K562 (cell line): ENCODE data around the gene TMEM252. TPM values are rescaled to one million over a fixed set of nuclear protein-coding genes. Genes with fewer than 3 reads are reported as not detected.

Source experiments
- AFF1 ChIP-seq, 2 experiments: fragments of 450-650 bp; IDR thresholded peaks; 2 replicates each; pipeline ENCODE4 v1.6.1; 2018; ENCODE audit warnings: mild to moderate bottlenecking in 2 of 2, low read depth in 1 of 2; ENCODE audit not compliant: partially characterized antibody in 2 of 2
- BRF1 ChIP-seq: IDR thresholded peaks from 3 replicates; pipeline ENCODE4 v1.6.1; 2011; ENCODE audit warnings: borderline replicate concordance, mild to moderate bottlenecking; ENCODE audit not compliant: insufficient read length; ENCODE audit errors: extremely low read depth
- CCAR2 ChIP-seq: fragments of 200-400 bp; formaldehyde crosslinking; IDR thresholded peaks from 2 replicates; pipeline ENCODE4 v1.6.1; 2017; ENCODE audit warnings: mild to moderate bottlenecking, low read depth, low read length
- DPF2 ChIP-seq: fragments of 450-650 bp; IDR thresholded peaks from 2 replicates; pipeline ENCODE4 v1.6.1; 2016
- FOXM1 ChIP-seq, 2 experiments: fragments of 450-650 bp in 1 of 2; sonication (generic) in 1 of 2; formaldehyde crosslinking in 1 of 2; IDR thresholded peaks; 2 replicates each; pipeline versions ENCODE4 v1.6.1 to v1.9.0; 2017 to 2022; ENCODE audit warnings: low read depth in 2 of 2, mild to moderate bottlenecking in 2 of 2, missing genetic modification reagents in 1 of 2, moderate library complexity in 1 of 2
- HBP1 ChIP-seq: fragments of 450-650 bp; formaldehyde crosslinking; IDR thresholded peaks from 2 replicates; pipeline ENCODE4 v1.4.0; 2022; ENCODE audit warnings: missing genetic modification characterization
- HDAC3 ChIP-seq: fragments of 450-650 bp; IDR thresholded peaks from 2 replicates; pipeline ENCODE4 v1.6.1; 2018; ENCODE audit warnings: borderline replicate concordance, mild to moderate bottlenecking, moderate library complexity; ENCODE audit not compliant: partially characterized antibody
- JUND ChIP-seq, 2 experiments: IDR thresholded peaks; 2 replicates in 1 of 2; 3 replicates in 1 of 2; pipeline ENCODE4 v1.6.1; 2011; ENCODE audit warnings: borderline replicate concordance in 2 of 2, low read depth in 2 of 2, low read length in 2 of 2, improper control_type of control experiment in 1 of 2, missing biosample characterization in 1 of 2, missing genetic modification characterization in 1 of 2, missing genetic modification reagents in 1 of 2
- PKNOX1 ChIP-seq: fragments of 450-650 bp; IDR thresholded peaks from 2 replicates; pipeline ENCODE4 v1.6.1; 2016
- RBM14 ChIP-seq: fragments of 200-400 bp; formaldehyde crosslinking; IDR thresholded peaks from 2 replicates; pipeline ENCODE4 v1.6.1; 2018; ENCODE audit warnings: low read depth, mild to moderate bottlenecking, low read length, moderate library complexity, borderline replicate concordance; ENCODE audit not compliant: insufficient read depth
- REST ChIP-seq, 2 experiments: fragments of 450-650 bp; formaldehyde crosslinking in 1 of 2; IDR thresholded peaks; 2 replicates each; pipeline versions ENCODE4 v1.4.0 to v1.6.1; 2014 to 2020; ENCODE audit warnings: mild to moderate bottlenecking in 2 of 2, borderline replicate concordance in 1 of 2, low read depth in 1 of 2
- polyA plus RNA-seq, 8 experiments: library from polyadenylated mRNA; depleted of rRNA in 4 of 8; stranded (reverse) in 5 of 8; unstranded in 3 of 8; fragments of >200 nt; fragmentation: Nextera tagmentation in 2 of 8; fragmentation: Illumina TruSeq in 1 of 8; extraction: Ambion mirVana in 2 of 8; extraction: Trizol in 1 of 8; gene quantifications; 2 replicates each; pipeline versions ENCODE4 v1.2.1 to v1.2.3, GENCODE V29; 2011 to 2014; ENCODE audit warnings: inconsistent platforms in 1 of 8, missing spikeins in 1 of 8
- total RNA-seq, 7 experiments: library from RNA; depleted of rRNA in 6 of 7; stranded (reverse); fragments of >200 nt in 6 of 7; fragmentation: Illumina TruSeq in 2 of 7; extraction: Trizol in 2 of 7; gene quantifications; 2 replicates each; pipeline versions ENCODE4 v1.2.1 to v1.2.3, GENCODE V29; 2011 to 2021; ENCODE audit warnings: low replicate concordance in 1 of 7

TMEM252 gene
- total and polyA plus RNA-seq, 9 of the 15 experiments (the other 6 are each of a cell fraction or from before 2014, with no cell fraction given), result not detected

- TF ChIP-seq HBP1 (CRISPR knock-in tag) (no peak), DPF2 (peak; percentile 86), PKNOX1 (peak; percentile 58), BRF1 (no peak), FOXM1 (IDR thresholded peaks at IDR 0.05; ENCODE audit: low read depth) (peak; percentile 86), FOXM1 (CRISPR knock-in tag; IDR thresholded peaks at IDR 0.05; ENCODE audit: low read depth) (no peak), AFF1 (IDR thresholded peaks at IDR 0.05; ENCODE audit: low read depth in 1 of 2, partially characterized antibody in 2 of 2) (peak in 1 of 2 experiments; percentile 32), REST (IDR thresholded peaks at IDR 0.05; ENCODE audit: borderline replicate concordance) (peak; percentile 18; the same call in 1 of the 2 replicates), REST (CRISPR knock-in tag; IDR thresholded peaks at IDR 0.05; ENCODE audit: low read depth) (no peak), CCAR2 (no peak), JUND (IDR thresholded peaks at IDR 0.05; ENCODE audit: borderline replicate concordance, low read depth, low read length) (no peak), JUND (tag; IDR thresholded peaks at IDR 0.05; ENCODE audit: borderline replicate concordance, low read depth, low read length) (no peak), RBM14 (no peak), HDAC3 (peak; percentile 59)
These were observed 32.1 kb downstream of the TMEM252 start (continued) for GRCh38 chr9:68508547-68508946.
